Activated naive CD8-positive, alpha-beta T cell treated with anti-CD3 and anti-CD28 coated beads, Interleukin-2, amount 10 ng/mL, durations not matched to agents 7 days and 5 days (primary cell): ENCODE results near the gene ABCG5. TPM values are rescaled to one million over a fixed set of nuclear protein-coding genes. Genes with fewer than 3 reads are reported as not detected.

Experiments
- ATAC-seq: fragments of 150-1000 bp; cut with Tn5 transposase; one replicate; pipeline ENCODE4 v1.10.0; 2021; ENCODE audit warnings: low read depth, moderate library complexity
- POLR2A ChIA-PET: fragments of 350-600 bp; sonication (Branson Sonifier 250); formaldehyde crosslinking; loops from one replicate; lab custom pipeline; 2021; ENCODE audit warnings: antibody characterized with exemption; lab: Charles Lee
- DNase-seq: peaks from one replicate; pipeline ENCODE4 v3.0.0; 2021
- H3K27ac Mint-ChIP-seq: one replicate; pipeline ENCODE4 v1.8.0; 2022; ENCODE audit warnings: mild to moderate bottlenecking, mixed read lengths
- H3K27me3 Mint-ChIP-seq: one replicate; pipeline ENCODE4 v1.8.0; 2022; ENCODE audit warnings: mild to moderate bottlenecking, moderate library complexity, mixed read lengths
- H3K36me3 Mint-ChIP-seq: one replicate; pipeline ENCODE4 v1.8.0; 2021; ENCODE audit warnings: mild to moderate bottlenecking, mixed read lengths
- H3K4me1 Mint-ChIP-seq: one replicate; pipeline ENCODE4 v1.8.0; 2021; ENCODE audit warnings: mixed read lengths
- H3K4me3 Mint-ChIP-seq: one replicate; pipeline ENCODE4 v1.8.0; 2022; ENCODE audit warnings: mild to moderate bottlenecking, moderate library complexity, mixed read lengths
- H3K9me3 Mint-ChIP-seq: one replicate; pipeline ENCODE4 v1.8.0; 2021; ENCODE audit warnings: mixed read lengths
- total RNA-seq, 2 experiments: library from RNA; stranded (reverse); gene quantifications; one replicate each; pipeline ENCODE4 v1.2.3, GENCODE V29; 2021

ABCG5 gene
- total RNA-seq: not detected

DNA sequence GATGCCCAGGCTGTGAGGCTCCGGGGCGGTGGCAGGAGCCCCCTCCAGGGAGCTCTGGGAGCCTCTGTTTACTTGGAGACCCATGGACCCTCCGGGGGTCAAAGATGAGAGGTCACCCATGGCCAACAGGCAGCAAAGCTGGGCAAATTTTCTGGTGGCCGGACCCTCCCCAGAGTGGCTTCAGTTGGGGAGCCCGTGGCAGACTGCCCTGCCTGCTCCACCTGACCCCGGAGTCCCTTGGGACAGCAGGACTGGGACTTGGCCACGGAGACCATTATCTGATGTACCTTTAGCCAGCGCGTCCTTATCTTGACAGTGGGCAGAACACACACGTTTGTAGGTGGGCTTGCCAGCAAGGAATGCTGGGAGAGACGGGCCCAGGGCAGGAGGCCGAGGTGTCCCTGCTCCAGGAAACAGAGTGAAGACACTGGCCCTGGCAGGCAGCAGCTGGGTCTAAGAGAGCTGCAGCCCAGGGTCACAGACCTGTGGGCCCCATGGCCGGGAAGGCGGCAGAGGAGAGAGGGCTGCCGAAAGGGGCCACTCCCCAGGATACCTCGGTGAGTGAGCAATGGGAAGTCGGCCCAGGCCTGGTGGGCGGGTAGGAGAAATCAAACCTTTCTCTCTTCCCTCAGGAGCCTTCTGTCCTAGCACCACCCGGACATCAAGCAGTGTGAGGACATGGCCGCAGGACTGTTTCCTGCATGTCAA is at the start of gene ABCG5, which contains the start of gene ABCG8:
Gene ABCG5 (minus strand): TSS at position 280 of the 708 bp plus-strand sequence. CDS start 160 bp downstream, at position 120.
Gene ABCG8 (plus strand): TSS at position 412 of the 708 bp plus-strand sequence. CDS start 83 bp downstream, at position 495.
- no peak for DNase-seq
- Mint-ChIP-seq H3K9me3 (no peaks in the 10 kb centered on the region), H3K36me3 (no peaks in the 10 kb centered on the region), H3K27me3 (peaks cover 12% of the 10 kb centered on the region), H3K4me3 (no peak within 1 kb of the TSS), H3K27ac (no peak within 1 kb of the TSS), H3K4me1 (no peaks in the 10 kb centered on the region)
- POLR2A ChIA-PET: no interaction called here
- no peak for ATAC-seq

DNA sequence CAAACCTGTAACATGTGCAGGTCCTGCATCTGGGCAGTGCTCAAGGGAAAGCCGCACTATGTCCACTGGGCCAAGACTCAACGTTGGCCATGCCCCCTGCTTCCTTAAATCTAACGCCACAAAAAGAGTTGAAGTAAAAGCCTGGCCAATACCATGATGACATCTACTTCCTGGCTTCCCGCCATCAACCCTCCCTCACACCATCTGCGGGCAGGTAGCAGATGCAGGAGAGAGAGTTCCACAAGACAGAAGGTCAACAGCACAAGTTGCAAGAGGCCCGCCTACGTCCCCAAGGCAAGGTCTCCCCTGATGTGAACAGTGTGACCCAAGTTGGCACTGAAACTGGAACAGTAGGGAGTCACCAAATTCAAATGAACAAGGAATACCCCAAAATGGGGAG is 48.5 kb upstream of the ABCG5 start:
- DNase-seq (no peak), ATAC-seq (no peak)
- Mint-ChIP-seq H3K4me1 (no peaks in the 10 kb centered on the region), H3K9me3 (no peaks in the 10 kb centered on the region), H3K27ac (no peak overlapping the region), H3K27me3 (no peaks in the 10 kb centered on the region), H3K36me3 (peaks cover 23% of the 10 kb centered on the region), H3K4me3 (no peak overlapping the region)
- POLR2A ChIA-PET: no interaction called here

DNA sequence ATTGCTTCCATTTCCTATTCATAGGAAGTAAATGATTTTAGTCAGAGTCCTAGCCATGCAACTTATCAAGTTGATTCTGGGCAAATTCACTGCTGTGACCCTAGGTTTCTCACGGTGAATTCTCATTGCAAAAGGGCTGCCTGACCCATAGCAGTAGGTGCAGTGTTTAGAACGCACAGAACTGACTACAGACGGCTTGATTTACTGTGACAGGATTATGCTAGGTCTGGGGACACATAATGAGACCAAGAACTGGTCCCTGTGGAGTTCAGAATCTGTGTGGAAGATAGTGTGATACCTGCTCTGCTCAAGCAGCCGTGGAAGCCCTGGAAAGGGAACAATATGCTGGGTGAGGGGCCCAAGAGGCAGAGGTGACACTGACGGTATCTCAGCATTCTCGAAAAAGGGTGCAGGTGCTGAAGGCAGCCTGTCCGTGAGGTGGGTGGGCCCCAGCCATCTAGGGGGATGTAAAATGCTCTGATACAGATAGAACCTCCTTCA is 46.5 kb upstream of the ABCG5 start:
- no peak overlapping the region for H3K4me3 Mint-ChIP-seq
- H3K36me3 Mint-ChIP-seq: peaks cover 21% of the 10 kb centered on the region
- DNase-seq (no peak), ATAC-seq (no peak)
- H3K4me1 Mint-ChIP-seq: no peaks in the 10 kb centered on the region
- no peaks in the 10 kb centered on the region for H3K27me3 Mint-ChIP-seq
- H3K9me3 Mint-ChIP-seq: no peaks in the 10 kb centered on the region
- POLR2A ChIA-PET: no interaction called here
- H3K27ac Mint-ChIP-seq: no peak overlapping the region

DNA sequence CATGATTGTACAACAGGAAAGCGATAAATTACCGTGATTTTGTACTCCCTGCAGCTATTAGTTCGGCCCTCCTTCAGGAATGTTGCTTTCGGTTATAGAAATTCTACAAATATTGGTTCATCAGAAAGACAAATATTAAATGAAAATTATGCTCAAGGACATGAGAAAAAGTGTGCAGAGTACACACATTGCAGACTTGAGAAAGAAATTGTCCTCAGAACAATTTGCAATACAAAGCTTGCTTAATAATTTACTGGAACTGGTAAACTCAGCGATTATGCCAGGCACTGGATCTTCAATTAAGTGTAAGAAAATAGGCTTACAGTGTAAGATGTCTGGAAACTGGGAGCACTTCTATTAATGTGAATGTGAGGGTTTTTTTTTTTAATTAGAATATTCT is 46.0 kb upstream of the ABCG5 start:
- Mint-ChIP-seq H3K4me1 (no peaks in the 10 kb centered on the region), H3K27me3 (no peaks in the 10 kb centered on the region), H3K4me3 (no peak overlapping the region), H3K27ac (no peak overlapping the region), H3K9me3 (no peaks in the 10 kb centered on the region), H3K36me3 (peaks cover 18% of the 10 kb centered on the region)
- no peak for DNase-seq
- no peak for ATAC-seq
- POLR2A ChIA-PET: no interaction called here

DNA sequence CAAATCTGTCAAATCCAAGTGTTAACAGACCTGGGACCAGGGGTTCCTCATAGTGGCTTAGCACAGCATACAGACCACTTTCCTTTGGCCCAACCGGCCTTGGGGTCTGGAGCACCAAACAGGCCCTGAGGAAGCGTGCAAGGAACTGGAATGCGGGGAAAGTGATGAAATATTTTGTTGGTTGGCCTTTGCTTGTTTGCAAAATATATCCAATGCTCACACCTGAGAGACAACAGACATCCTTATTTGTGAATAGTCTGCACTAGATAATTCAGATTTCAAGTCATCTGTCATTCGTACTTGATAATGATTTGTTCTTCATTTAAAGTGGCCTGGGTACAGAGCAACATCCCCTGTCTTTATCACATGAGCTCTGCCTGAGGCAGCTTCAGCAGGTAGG is 43.7 kb upstream of the ABCG5 start:
- POLR2A ChIA-PET: no interaction called here
- H3K27ac Mint-ChIP-seq: no peak overlapping the region

DNA sequence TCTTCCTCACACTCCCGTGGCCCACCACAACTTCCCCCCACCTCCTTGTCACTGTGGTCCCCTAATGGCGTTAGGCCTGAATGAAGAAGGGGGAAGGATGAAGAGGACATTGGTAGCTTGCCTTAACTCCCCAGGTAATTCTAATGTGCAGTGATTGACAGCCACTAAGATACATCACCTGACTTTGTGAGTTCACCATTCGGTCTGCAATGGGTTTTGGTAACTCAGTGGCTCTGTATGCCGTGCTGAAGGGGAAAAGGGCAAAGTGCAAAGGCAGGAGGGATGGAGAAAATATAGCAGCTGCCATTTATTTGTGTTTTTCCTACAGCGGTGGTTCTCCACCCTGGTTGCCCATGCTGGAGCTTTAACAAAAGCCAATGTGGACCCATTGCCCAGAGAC is 42.3 kb upstream of the ABCG5 start:
- POLR2A ChIA-PET: no interaction called here
- H3K27ac Mint-ChIP-seq: no peak overlapping the region
- H3K4me3 Mint-ChIP-seq: no peak overlapping the region
- ATAC-seq: no peak
- peaks cover 5% of the 10 kb centered on the region for H3K4me1 Mint-ChIP-seq
- no peaks in the 10 kb centered on the region for H3K36me3 Mint-ChIP-seq
- H3K9me3 Mint-ChIP-seq: no peaks in the 10 kb centered on the region
- no peak for DNase-seq
- no peaks in the 10 kb centered on the region for H3K27me3 Mint-ChIP-seq

More for the DNA sequence above, 43.7 kb upstream of the ABCG5 start:
- H3K36me3 Mint-ChIP-seq: peaks cover 3% of the 10 kb centered on the region
- no peaks in the 10 kb centered on the region for H3K9me3 Mint-ChIP-seq
- H3K27me3 Mint-ChIP-seq: no peaks in the 10 kb centered on the region
- H3K4me3 Mint-ChIP-seq: no peak overlapping the region
- ATAC-seq (no peak), DNase-seq (no peak)
- peaks cover 5% of the 10 kb centered on the region for H3K4me1 Mint-ChIP-seq

DNA sequence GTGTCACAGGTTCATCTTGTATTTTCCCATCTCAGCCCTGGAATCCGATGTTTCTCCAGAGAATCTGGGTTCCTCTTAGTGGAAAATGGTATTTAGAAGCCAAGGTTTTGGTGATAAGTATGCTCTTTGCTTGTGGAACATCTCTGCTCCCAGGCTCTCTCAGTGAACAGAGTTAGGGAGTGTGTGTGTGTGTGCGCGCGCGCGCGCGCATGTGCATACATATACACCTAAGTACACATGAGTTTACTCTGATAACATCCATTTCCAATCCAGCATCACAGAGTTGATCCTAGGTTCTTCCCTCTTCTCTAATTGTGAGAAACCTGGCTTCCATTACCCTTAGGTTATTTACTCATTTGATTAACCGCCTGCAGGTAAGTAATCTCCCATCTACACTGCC is 41.8 kb upstream of the ABCG5 start:
- Mint-ChIP-seq H3K36me3 (no peaks in the 10 kb centered on the region), H3K4me1 (peaks cover 5% of the 10 kb centered on the region), H3K4me3 (no peak overlapping the region), H3K27ac (no peak overlapping the region), H3K9me3 (no peaks in the 10 kb centered on the region), H3K27me3 (no peaks in the 10 kb centered on the region)
- no peak for DNase-seq
- ATAC-seq: no peak
- POLR2A ChIA-PET: no interaction called here

DNA sequence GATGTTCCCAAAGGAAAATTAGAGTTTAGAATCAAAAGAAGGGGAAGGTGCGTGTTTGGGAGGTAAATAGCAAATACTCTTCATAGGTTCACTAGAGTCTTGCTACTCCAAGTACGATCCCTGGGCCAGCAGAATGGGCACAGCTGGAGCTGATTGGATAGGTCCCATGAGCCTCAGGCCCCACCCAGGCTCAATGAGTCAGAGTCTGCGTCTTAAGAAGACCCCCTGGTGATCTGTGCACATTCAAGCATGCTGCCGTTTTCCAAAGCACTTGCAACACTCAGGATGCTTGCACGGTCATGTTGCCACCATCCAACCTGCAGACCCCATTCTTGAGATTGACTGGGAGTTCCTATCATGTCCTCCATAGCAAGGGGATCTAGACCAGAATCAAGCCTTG is 40.6 kb upstream of the ABCG5 start:
- DNase-seq (no peak), ATAC-seq (no peak)
- Mint-ChIP-seq H3K9me3 (no peaks in the 10 kb centered on the region), H3K4me3 (no peak overlapping the region), H3K27me3 (no peaks in the 10 kb centered on the region), H3K36me3 (no peaks in the 10 kb centered on the region), H3K4me1 (peaks cover 5% of the 10 kb centered on the region), H3K27ac (no peak overlapping the region)
- POLR2A ChIA-PET: no interaction called here

DNA sequence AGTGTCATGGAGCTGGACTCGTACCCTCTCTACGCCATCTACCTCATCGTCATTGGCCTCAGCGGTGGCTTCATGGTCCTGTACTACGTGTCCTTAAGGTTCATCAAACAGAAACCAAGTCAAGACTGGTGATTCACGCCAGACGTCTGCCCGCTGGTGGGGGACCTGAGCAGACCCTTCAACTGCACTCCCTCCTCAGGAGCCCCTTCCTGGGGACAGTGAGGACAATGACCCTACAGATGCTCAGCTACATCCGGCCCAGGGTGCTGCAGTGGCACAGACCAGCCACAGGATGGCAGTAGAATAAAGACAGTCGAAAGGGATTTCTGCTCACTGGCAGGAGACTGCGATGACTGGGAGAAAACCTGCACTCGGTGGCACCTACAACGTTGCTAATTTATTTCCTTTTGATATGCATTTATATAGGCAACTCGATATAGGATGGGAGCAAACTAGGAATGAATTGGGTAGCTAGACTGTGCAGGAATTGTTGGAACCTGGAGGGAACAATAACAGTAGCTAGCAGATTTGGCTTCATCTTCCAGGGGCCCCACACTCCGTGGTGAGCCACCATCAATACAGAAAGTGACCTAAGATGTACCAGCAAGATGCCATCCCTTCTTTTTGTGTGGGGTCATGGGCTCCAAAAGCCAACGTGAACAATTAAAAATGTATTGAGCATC is 39.3 kb upstream of the ABCG5 start:
- H3K36me3 Mint-ChIP-seq: no peaks in the 10 kb centered on the region
- POLR2A ChIA-PET: no interaction called here

DNA sequence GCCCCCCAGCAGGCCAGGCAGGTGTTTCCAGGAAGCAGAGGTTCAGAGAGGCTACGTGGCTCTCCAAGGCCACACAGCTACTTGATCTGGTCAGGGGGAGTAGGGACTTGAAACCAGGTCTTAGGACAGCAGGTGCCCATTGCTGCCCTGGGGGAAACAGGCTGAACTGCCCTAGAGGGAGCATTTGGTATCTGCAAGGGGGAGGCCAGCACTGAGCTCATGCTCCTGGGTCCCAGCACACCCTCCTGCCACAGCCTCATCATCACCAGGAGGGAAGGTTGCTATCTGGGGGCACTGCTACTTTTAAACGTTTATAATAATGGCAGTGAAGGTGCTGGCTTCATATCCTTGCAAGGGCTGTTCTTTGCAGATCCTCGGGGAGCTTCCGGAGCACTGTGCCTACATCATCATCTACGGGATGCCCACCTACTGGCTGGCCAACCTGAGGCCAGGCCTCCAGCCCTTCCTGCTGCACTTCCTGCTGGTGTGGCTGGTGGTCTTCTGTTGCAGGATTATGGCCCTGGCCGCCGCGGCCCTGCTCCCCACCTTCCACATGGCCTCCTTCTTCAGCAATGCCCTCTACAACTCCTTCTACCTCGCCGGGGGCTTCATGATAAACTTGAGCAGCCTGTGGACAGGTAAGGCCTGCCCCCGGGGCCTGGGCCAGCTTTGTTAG is 36.3 kb upstream of the ABCG5 start:
- H3K36me3 Mint-ChIP-seq: no peaks in the 10 kb centered on the region
- H3K4me3 Mint-ChIP-seq: no peak overlapping the region
- no peaks in the 10 kb centered on the region for H3K9me3 Mint-ChIP-seq
- POLR2A ChIA-PET: no interaction called here
- ATAC-seq (no peak), DNase-seq (no peak)
- no peak overlapping the region for H3K27ac Mint-ChIP-seq
- H3K4me1 Mint-ChIP-seq: peaks cover 5% of the 10 kb centered on the region
- H3K27me3 Mint-ChIP-seq: peaks cover 7% of the 10 kb centered on the region

More for the DNA sequence above, 39.3 kb upstream of the ABCG5 start:
- Mint-ChIP-seq H3K4me3 (no peak overlapping the region), H3K4me1 (peaks cover 5% of the 10 kb centered on the region), H3K27me3 (no peaks in the 10 kb centered on the region), H3K9me3 (no peaks in the 10 kb centered on the region), H3K27ac (no peak overlapping the region)
- peak; percentile 73 for DNase-seq
- peak; percentile 77 for ATAC-seq

DNA sequence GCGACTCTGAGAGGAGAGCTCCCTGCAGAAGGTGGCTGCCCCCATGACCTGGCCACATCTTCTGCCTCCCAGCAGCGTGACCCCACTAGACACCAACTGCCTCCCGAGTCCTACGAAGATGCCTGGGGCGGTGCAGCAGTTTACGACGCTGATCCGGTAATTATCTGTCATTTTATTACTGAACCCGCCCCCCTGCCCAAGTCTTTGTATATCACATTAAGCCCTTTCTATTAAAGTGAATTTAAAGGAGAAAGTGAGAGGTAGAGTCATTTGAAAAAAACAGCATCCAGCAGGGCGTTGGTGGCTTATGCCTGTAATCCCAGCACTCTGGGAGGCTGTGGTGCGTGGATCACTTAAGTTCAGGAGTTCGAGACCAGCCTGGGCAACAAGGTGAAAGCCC is 33.5 kb upstream of the ABCG5 start:
- Mint-ChIP-seq H3K4me3 (no peak overlapping the region), H3K4me1 (no peaks in the 10 kb centered on the region), H3K9me3 (no peaks in the 10 kb centered on the region), H3K36me3 (no peaks in the 10 kb centered on the region), H3K27ac (no peak overlapping the region), H3K27me3 (peaks cover 12% of the 10 kb centered on the region)
- no peak for DNase-seq
- POLR2A ChIA-PET: no interaction called here
- no peak for ATAC-seq

DNA sequence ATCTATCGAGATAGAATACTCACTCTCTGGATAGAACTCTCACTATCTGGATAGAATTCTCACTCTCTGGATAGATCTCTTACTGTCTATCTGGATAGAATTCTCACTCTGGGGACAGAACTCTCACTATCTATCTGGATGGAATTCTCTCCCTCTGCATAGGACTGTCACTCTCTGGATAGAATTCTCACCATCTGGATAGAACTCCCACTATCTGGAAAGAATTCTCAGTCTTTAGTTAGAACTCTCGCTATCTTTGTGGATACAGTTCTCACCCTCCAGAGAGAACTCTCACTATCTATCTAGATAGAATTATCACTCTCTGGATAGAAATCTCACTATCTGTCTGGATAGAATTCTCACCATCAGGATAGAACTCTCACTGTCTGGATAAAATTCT is 16.7 kb upstream of the ABCG5 start:
- Mint-ChIP-seq H3K4me1 (no peaks in the 10 kb centered on the region), H3K27me3 (peaks cover 45% of the 10 kb centered on the region), H3K4me3 (no peak overlapping the region), H3K36me3 (no peaks in the 10 kb centered on the region), H3K27ac (no peak overlapping the region), H3K9me3 (no peaks in the 10 kb centered on the region)
- POLR2A ChIA-PET: no interaction called here
- no peak for DNase-seq
- no peak for ATAC-seq

DNA sequence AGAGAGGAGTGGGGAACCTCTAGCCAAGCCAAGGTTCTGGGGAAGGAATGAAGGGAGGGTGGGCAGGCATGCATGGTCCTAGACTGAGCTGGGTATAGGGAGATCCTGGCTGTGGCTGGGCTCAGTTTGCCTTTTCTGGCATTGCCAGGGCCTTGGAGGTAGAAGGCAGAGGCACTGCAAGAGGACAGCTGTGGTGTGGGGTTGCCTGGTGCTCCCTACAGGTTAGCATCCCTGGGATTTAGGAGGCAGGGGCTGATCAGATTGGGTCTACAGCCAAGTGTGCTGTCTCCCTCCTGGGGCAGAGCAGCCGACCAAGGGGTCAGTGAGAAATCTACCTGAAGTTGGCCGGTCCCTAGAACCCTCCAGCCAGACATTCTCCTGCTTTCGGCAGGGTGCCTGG is 16.0 kb upstream of the ABCG5 start:
- no peak overlapping the region for H3K4me3 Mint-ChIP-seq
- ATAC-seq (no peak), DNase-seq (no peak)
- no peaks in the 10 kb centered on the region for H3K4me1 Mint-ChIP-seq
- no peaks in the 10 kb centered on the region for H3K9me3 Mint-ChIP-seq
- no peaks in the 10 kb centered on the region for H3K36me3 Mint-ChIP-seq
- POLR2A ChIA-PET: interaction anchor here (0.7 kb wide), 1 partner anchor 217 kb away, joined by 3 read pairs; the partner anchor contains the start of gene PLEKHH2
- H3K27ac Mint-ChIP-seq: no peak overlapping the region
- H3K27me3 Mint-ChIP-seq: peaks cover 43% of the 10 kb centered on the region
